ENCODE data around the gene HK2.
"Not testable (repeated sequence)": the region's sequence is repeated elsewhere in the genome, so short reads cannot be mapped to it uniquely, and the experiment has no call there.

HK2 gene

DNA sequence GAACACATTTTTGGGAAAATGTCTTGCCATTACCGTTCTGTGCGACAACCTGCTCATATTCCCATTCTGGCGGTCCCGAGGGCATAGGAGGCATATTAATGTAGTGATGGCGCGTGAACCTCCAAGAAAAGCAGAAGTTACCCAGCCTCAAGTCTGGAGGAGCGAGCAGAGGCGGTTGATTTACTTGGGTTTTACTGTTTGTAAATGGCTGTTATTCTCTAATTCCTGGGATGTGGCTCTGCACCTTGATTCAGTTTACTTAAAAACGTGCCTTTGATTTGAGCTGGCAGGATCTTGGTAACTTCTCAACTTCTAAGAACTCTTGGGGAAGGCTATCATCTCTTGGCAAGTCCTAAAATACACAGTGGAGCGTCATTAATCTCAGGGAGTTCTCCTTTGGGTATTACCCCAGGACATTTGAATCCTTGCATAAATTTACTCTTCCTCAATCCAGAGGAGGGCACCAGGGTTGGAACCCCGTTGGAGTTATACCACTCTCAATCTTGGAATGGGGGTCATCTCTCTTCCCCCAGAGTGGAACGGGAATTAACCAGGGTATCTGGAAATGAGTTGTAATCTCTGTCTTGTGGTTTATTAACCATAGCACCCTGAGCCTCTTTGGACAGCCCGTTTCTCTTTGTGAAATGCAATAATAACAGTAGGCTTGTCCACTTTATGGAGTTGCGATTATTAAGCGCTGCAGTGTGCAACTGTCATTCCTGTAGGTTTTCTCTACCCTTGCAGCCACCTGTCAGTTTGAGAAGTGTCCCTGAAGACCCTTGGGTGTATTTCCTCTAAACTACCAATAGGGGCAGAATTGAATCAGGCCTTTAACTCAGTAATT lies 2.1 kb downstream of the HK2 start:
- DNase-seq = peak; percentile 45

DNA sequence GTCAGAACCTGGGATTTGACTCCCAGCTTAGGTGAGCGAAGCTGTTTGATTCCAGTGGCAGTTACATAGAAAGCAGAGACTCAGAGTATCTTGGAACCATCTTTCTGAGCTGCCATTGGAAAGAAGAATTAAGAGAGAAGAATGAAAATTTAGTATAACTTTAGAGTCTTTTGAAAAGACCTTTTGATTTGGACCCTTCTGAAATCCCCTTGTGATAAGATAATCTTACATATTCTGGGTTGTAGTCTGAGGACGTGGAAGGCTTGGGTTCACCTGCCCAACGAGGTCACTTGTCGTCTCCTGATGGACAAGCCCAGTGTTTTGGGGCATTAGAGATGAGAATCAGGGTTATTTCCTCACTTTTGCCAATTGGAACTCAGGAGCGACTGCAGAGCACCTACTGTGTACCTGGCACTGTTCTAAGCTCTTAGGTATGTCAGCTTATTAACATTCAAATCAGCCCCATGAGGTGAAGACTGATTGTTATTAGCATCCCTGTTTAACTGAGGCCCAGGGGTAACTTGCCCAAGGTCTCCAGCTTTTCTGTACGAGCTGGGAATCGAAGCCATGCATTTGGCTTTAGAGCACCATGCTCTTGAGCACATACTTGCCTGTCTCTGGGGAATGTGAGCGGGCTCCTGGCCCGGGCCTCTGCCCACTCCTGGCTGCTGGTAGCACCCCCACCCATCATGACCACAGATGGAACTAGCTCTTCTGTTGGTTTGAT lies 2.9 kb downstream of the HK2 start:
- DNase-seq = no peak

DNA sequence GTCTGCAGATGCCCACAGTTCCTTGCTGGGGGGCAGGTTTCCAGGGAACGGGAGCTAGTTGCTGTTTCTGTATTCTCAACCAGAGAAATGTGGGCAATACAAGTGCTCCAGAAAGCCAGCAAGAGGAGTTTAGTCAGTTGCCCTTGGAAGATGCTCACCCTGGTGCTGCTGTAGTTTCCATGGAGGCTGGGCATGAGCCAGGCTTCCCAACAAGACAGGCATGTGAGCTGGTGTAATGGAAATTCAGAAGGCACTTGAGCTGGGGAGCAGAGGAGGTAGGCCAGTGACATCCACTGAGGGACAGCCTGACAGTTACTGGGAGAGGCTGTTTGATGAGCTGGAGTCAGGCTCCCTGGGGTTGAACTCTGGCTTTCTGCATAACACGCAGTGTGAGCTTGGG lies 7.7 kb downstream of the HK2 start:
- DNase-seq = no peak

DNA sequence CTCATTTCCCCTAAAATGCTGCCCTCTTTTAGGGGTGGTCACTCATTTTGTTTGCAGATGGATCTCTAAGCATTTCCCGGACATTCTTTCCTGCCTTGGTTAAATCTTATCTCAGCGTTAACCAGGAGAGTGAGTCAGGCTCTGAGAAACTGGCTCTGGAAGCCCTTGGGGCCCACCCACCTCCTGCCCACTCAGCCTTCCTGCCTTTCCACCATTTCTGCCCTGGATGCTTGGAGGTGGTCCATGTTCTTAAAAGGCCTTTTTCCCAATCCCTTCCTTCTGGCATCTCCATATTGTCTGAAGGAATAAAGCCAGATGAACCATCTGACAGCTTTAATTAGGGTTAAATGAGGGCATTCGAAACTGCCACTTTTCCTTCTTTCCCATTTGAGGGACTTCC lies 9.5 kb downstream of the HK2 start:
- no peak for DNase-seq

DNA sequence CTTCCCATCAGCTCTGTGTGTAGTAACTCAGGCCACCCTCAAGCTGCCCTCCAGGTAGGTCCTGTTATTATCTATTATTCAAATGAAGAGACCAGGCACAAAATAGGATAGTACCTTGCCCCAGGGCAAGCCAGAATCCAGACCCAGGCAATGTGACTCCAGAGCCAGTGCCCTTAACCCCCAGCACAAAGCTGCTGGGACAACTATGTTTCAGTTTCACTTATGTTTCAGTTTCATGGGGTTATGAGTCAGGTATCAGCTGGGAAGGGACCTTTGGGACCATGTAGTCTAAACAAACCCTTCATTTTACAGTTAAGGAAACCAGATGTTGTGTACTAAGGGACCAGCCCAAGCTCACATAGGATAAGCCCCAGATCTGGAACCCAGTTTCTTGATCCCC lies 10.0 kb downstream of the HK2 start:
- no peak for DNase-seq

DNA sequence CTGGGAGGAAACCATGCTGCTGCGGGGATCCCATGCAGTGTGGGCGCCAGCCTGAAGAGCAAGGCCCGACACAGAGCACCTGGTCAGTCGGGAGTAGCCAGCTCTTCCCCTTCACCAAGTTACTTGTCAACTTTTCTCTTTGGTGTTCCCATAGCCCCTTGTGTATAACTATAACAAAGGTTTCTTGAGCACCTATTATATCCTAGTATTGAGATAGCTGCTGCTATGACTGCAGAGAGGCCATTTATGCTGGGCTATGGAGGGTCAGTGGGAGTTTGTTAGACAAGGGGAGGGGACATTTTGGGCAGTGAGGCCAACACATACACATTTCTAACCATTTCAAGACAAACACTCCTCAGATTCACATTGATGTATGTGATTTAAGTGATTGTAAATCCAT lies 10.8 kb downstream of the HK2 start:
- DNase-seq = no peak

DNA sequence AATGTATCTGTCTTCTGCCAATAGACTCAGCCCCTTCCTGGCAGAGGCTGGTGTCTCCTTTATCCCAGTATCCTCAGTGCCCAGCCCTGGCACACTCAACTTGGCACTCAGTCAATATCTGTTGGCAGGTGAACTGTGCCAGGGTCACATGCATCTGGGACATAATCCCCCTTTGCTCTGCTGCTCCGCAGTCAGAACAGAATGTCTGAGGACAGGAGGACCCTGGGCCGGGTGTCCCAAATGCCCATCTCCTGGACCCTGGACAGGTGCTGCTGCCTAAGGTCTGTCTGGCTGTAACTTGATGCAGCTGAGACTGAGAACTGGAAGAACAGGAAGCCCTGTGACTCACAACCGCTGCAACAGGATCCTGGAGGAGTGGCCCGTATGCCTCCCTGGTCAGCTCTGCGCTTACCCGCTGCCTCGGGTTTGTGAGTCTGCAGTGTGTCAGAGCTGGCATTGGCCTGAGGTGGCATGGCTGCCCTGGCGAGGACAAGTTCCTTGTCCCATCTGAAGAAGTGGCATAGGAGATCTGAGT lies 11.4 kb downstream of the HK2 start:
- peak; percentile 69 for DNase-seq

DNA sequence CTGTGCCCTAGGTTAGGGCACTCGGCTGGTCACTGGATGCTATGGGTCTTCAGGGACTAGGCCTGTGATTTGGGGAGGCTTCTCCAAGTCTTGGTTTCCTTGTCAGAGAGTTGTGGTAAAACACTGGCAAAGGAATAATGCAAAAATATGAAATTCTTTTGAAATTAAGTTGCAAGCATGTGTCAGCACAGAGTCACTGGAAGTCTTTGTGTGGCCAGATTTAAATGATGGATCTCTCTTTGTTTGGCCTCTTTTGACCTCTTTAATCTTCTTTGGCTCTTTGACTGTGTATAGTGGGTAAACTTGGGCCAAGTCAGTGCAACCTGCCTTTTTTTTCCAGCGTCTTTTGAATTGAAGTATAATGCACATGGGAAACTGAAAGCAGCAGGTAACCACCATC lies 12.1 kb downstream of the HK2 start:
- DNase-seq = no peak

DNA sequence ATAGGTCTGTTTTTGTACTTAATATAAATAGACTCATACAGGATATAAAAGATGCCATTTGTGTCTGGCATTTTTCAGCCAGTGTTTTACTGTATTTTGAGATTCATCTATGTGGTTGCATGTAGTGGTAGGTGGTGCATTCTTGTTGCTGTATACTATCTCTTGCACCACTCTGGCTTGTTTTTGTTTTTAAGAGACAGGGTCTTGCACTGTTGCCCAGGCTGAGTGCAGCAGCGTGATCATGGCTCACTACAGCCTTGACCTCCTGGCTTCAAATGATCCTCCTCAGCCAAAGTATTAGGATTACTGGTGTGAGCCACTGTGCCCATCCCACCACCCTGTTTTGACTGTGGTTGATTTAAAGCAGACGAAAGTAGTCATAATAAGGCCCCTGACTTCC lies 12.6 kb downstream of the HK2 start:
- DNase-seq = no peak

DNA sequence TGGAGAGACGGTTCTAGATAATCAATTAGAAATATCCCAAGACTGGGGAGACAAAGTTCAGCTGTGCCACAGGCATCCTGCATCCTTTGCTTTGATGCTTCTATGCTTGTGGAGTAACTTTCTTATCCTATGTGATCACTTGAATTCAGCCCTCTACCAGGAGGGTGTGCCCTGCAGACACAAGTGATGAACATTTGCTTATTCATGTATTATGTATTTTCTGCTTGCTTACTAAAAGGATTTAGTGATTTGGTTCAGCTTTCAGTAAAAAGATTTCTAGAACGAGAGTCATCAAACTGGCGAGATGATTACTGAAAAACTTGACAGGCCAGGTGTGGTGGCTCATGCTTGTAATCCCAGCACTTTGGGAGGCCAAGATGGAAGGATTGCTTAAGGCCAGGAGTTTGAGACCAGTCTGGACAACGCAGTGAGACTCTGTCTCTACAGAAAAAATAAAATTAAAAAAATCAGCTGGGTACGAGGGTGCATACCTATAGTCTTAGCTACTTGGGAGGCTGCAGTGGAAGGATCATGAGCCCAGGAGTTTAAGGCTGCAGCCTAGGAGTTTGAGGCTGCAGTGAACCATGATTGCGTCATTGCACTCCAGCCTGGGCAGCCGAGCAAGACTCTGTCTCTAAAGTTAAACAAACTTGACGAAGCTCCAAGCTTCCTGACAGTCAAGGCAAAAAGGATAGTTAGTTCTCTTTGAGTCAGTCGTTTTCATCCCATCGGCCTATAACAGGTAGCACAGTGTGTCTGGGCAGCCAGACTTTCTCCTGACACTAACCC lies 13.3 kb downstream of the HK2 start:
- no peak for DNase-seq

DNA sequence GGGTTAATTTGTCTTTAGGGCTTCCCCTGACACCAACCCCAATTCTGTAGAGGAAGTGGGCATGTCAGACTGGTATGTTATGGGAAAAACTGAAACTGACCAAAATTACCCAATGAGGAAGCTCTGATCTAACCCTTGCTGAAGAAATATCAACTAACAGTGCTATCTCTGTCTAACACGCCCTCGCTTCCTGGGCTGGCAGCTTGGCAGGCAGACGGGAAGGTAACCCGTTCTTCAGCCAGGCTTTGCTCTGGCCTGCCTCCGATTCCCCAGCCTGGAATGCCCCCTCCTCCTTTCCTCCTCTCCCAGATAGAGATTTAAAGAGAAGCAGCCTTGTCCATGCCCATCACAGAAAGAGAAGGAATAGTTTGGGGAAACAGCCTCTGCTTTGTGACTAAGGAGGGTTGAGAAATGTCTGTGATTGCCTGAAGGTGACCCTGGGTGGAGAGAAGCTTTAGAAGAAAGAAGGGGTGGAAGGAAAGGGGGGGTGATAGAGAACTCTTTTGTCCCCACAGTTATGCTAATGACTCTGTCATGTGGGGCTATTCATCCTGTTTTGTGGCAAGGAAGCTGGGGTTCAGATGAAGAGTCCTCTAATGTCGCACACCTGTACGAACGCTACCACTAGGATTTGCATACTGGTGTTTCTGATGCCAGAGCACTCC lies 15.4 kb downstream of the HK2 start:
- no peak for DNase-seq

DNA sequence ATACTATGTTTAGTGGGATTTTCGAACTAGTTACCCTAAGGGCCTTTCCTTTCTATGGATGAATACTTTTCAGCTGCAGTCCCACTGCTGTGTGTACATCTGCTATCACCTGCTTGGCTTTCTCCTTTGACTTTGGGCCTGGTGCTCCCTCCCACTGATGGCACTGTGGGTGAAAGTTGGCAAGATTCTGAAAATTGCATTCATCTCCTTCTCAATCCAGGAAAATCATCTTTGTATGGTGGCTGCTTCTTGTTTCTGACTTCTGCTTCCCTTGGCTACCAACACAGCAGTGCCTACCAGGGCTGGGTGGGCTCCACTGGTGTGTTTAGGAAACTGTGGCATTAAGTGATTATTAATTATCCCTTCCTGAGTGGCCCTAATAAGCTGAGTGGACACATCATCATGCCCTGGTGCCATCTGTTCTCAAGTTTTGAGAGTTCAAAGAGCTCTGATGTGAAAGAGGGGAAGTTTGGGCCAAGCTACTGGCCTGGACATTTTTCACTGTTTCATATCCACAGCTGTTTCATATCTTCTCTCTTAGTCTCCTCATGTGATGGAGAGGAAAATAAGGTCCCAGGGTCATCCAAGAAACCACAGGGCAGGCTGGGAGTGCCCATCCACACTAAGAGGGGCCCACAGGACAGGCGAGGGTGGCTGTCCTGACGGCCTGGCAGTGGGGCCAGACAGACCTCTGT lies 16.7 kb downstream of the HK2 start:
- no peak for DNase-seq

DNA sequence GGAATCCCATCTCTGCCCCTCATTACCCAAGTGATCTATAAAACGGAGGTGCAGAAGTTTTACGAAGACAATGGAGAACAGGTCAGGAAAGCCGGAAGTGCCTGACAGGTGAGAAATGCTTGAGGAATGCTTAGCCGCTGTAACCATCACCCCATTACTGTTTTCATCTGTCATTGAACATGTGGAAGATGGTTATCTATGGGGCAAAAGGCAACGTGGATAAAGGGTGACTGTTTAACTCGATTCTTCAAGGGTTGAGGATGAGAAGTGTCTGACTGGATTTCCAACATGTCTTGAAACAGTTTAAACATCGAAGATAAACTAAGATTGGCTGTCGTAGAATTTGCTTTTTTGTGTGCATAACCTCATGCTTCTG lies 17.3 kb downstream of the HK2 start:
- DNase-seq = no peak

DNA sequence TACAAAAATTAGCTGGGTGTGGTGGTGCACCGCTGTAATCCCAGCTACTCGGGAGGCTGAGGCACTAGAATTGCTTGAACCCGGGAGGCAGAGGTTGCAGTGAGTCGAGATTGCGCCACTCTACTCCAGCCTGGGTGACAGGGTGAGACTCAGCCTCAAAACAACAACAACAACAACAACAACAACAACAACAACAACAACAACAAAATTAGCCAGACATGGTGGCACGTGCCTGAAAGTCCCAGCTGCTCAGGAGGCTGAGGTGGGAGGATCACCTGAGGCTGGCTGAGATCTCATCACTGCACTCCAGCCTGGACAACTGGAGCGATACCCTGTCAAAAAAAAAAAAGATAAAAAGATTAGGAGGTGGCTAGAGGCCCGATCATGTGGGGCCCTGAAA lies 19.4 kb downstream of the HK2 start:
- DNase-seq = not testable (repeated sequence)

DNA sequence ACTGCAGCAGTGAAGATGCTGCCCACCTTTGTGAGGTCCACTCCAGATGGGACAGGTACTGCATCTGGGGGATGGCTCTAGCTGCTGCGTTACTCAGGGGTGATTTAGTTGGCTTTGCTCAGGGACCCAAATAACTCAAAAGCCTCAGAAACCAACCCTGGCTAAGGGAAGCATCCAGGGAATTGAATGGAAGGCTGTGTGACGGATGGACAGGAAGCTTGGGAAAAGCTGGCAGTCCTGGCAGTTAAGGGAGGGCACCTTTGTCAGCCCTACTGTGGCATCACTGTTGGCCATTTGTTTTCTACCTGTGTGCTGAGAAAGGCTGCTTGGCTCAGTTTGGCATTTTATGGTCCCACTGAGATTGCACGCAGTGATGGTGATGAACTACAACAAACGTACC lies 20.5 kb downstream of the HK2 start:
- no peak for DNase-seq

DNA sequence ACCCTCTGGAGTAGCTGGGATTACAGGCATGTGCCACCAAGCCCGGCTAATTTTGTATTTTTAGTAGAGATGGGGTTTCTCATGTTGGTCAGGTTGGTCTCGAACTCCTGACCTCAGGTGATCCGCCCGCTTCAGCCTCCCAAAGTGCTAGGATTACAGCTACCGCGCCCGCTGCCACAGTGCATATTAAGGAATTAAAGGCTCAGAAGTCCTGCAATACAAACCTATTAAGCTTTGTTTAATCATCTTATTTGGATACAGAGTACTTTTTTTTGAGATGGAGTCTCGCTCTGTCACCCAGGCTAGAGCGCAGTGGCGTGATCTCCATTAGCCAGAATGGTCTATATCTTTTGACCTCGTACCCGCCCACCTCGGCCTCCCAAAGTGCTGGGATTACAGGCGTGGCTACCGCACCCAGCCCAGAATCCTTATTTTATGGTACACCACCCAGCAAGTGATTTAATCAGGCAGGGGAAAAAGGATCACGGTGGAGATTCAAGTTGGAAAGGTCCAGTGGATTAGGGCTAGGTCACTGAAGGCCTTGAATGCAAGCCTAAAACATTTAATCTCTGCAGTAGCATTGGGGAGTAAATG lies 21.3 kb downstream of the HK2 start:
- DNase-seq = not testable (repeated sequence)

DNA sequence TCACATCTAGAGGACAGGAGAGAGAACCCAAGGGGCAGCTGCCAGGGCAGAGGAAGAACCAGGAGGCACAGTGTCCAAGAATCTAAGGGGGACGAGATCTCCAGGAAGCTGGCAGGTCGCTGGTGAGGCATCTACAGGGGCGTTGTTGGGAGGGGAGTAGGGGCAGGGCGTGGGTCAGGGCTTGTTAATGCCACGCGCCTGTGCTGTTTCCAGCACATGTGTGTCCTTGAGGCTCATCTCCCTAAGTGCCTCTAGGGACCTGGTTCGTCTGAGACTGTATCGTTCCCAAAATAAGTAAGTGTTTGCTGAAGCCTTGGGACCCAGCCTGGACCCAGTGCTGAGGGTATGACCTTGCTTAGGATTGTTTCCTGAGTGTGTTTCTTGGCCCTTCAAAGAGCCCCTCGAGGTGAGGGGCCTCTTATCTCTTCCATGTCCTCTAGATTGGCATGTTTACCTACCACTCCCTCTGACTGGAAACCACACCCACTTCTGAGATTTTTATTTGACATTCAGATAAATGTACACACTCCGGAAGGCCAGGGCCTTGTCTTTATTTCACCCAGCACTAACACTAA lies 22.2 kb downstream of the HK2 start:
- DNase-seq = no peak

DNA sequence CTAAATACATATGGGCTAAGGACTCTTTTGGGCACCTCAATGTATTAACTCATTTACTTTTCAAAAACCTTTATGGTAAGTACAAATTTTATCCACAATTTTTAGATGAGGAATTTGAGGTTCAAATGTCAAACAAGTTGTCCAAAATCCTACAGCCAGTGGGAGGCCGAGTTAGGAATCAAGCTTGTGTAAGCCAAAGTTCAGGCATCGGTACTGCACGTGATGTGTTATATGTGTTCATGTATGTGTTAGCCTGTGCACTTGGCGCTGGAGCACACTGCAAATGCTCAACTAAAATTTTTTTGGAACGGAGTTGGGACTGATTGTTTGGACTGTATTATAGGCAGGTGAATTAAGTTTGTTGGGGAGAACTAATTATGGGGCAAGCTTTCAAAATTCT lies 22.7 kb downstream of the HK2 start:
- no peak for DNase-seq

DNA sequence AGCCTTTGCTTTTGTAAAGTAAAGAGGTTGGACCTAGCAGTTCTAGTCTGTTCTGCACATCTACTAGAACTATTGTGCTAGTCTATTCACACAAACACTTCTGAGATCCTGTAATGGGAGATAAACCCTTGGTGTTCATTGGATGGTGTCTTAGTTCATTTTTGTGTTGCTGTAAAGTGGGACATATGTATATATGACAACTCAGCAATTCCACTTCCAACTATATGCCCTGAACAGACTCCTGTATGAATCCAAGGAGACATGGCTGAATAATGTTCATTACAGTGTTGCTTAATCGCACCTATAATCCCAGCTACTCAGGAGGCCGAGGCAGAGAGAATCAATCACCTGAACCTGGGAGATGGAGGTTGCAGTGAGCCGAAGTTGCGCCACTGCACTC lies 23.3 kb downstream of the HK2 start:
- no peak for DNase-seq

DNA sequence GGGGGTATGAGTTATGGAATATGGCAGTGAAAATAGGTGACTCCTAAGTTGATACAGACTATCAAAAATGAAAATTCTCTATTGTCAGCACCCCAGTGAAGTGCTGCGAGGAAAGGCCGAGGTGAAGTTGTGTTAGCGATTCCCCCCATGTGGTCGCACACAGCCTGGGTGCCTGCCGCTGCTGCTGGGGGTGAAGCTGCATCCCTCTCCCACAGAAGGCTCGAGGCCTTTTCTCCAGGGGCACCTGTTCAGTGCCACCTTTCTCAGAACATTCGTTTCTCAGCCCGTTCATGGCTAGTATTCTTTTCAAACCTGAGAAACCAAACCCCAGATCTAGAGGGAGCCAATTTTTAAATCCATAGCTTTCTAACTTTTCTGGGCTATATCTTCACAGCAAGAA lies 23.8 kb downstream of the HK2 start:
- no peak for DNase-seq

DNA sequence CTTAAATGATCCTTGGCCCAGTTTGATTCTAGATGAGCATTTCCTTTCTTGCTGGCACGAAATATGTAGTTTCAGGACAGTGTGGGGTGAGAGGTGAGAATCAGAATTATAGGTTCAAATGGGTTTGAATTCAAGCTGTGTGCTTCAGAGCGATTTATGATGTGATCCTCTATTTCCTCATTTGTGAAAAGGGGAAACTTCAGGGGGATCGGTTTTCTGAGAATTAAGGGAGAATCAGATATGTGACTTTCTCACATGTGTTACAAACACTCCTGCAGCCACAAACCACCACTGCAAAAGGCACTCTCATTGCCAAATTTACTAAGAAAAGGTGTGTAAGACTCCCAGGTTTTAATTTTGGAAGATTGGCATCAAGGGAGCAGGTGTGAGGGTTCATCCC lies 24.4 kb downstream of the HK2 start:
- no peak for DNase-seq

DNA sequence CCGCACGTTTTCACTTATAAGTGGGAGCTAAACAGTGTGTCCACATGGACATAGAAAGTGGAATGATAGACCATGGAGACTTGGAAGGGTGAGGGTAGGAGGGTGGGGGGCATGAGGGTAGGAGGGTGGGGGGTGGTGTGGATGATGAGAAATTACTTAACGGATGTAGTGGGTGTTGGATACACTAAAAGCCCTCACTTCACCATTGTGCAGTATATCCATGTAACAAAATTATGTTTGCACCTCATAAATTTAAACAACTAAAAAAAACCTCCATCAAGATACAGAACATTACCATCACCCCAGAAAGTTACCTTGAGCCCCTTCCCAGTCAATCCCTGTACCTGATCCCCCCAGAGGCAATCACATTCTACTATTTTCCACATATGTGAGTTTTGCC lies 26.2 kb downstream of the HK2 start:
- DNase-seq = no peak
